ENCODE measurements around the gene ARHGAP26. TPM values are rescaled to one million over a fixed set of nuclear protein-coding genes. Genes with fewer than 3 reads are reported as not detected.

Gene ARHGAP26
- total RNA-seq, 1 experiment from 2014 or later = 65.5 TPM

DNA sequence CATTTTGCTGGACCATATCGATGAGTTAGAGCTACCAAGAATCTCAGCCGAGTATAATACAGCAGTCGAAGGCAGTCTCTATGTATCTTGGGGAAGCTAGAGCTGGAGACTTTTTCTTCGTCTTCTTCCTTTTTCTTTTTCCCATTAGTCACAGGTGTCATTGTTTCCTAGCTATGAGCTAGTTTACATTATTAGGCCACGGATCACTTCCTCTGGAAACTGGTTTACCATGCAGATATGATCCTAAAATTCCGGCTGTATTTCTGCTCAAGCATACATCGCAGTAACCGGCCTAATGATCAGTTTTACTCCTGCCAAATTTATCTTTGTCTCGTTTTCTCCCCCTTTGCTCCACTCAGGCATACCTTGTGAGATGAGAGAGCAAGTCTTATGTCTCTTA is 312.8 kb downstream of the ARHGAP26 start:
- no peak for ATAC-seq
- H3K9me3 ChIP-seq (ENCODE audit: control insufficient read depth, insufficient read depth, low read depth, low read length) = no peaks in the 10 kb centered on the region
- in situ Hi-C loops (cut with HindIII; ENCODE audit: low pct_unique_long_range_greater_than_20kb, low sequenced_read_pairs) (no loop called here), intact Hi-C loops (cut with micrococcal nuclease; ENCODE audit: unreplicated experiment) (no loop called here)
- H3K27me3 ChIP-seq (ENCODE audit: control insufficient read depth, insufficient read depth, low read length) = no peaks in the 10 kb centered on the region
- DNase-seq (ENCODE audit: low read depth, low spot score) = no peak
- BruUV-seq (replicated peaks) = no TSS peak
- no peak overlapping the region for H3K4me3 ChIP-seq (ENCODE audit: low read depth in 2 of 2, low read length in 2 of 2)
- no peaks in the 10 kb centered on the region for H3K36me3 ChIP-seq (ENCODE audit: control insufficient read depth, insufficient read depth, low read length)
- POLR2A ChIA-PET = no interaction called here
- CTCF ChIA-PET = no interaction called here
- H3K27ac ChIP-seq (ENCODE audit: low read length) = no peak overlapping the region
- peaks cover 28% of the 10 kb centered on the region for H3K4me1 ChIP-seq (ENCODE audit: control insufficient read depth, insufficient read depth, low read length)
- TF ChIP-seq, protein P1, sequence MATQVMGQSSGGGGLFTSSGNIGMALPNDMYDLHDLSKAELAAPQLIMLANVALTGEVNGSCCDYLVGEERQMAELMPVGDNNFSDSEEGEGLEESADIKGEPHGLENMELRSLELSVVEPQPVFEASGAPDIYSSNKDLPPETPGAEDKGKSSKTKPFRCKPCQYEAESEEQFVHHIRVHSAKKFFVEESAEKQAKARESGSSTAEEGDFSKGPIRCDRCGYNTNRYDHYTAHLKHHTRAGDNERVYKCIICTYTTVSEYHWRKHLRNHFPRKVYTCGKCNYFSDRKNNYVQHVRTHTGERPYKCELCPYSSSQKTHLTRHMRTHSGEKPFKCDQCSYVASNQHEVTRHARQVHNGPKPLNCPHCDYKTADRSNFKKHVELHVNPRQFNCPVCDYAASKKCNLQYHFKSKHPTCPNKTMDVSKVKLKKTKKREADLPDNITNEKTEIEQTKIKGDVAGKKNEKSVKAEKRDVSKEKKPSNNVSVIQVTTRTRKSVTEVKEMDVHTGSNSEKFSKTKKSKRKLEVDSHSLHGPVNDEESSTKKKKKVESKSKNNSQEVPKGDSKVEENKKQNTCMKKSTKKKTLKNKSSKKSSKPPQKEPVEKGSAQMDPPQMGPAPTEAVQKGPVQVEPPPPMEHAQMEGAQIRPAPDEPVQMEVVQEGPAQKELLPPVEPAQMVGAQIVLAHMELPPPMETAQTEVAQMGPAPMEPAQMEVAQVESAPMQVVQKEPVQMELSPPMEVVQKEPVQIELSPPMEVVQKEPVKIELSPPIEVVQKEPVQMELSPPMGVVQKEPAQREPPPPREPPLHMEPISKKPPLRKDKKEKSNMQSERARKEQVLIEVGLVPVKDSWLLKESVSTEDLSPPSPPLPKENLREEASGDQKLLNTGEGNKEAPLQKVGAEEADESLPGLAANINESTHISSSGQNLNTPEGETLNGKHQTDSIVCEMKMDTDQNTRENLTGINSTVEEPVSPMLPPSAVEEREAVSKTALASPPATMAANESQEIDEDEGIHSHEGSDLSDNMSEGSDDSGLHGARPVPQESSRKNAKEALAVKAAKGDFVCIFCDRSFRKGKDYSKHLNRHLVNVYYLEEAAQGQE (IDR thresholded peaks at IDR 0.05; ENCODE audit: insufficient read depth in 1 of 2, low read depth in 2 of 2, low read length in 1 of 2) = no peak
- TF ChIP-seq POLR2AphosphoS5 (IDR thresholded peaks at IDR 0.05; ENCODE audit: low read depth, low read length) (no peak), TCF7L2 (IDR thresholded peaks at IDR 0.05; ENCODE audit: low read depth, low read length) (no peak), SIN3A (IDR thresholded peaks at IDR 0.05; ENCODE audit: borderline replicate concordance, insufficient read depth, low read depth, low read length) (no peak)
- TF ChIP-seq, protein P2, sequence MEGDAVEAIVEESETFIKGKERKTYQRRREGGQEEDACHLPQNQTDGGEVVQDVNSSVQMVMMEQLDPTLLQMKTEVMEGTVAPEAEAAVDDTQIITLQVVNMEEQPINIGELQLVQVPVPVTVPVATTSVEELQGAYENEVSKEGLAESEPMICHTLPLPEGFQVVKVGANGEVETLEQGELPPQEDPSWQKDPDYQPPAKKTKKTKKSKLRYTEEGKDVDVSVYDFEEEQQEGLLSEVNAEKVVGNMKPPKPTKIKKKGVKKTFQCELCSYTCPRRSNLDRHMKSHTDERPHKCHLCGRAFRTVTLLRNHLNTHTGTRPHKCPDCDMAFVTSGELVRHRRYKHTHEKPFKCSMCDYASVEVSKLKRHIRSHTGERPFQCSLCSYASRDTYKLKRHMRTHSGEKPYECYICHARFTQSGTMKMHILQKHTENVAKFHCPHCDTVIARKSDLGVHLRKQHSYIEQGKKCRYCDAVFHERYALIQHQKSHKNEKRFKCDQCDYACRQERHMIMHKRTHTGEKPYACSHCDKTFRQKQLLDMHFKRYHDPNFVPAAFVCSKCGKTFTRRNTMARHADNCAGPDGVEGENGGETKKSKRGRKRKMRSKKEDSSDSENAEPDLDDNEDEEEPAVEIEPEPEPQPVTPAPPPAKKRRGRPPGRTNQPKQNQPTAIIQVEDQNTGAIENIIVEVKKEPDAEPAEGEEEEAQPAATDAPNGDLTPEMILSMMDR (IDR thresholded peaks at IDR 0.05) = no peak

DNA sequence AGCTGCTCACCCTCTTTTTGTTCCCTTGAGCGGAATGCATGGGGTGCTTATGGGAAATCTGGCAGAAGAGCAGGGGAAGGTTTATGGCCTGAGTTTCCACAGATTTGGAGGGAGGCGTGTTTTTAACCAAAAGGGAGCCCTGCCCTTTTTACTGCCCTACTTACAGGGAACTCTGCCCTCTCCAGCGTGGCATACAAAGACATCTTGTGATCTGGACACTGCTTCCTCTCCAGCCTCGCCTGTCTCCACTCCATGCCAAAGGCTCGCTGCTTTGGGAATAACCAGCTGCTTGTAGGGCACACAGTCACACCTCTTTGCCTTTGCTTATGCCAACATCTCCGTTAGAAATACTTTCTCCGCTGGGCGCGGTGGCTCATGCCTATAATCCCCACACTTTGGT is 314.2 kb downstream of the ARHGAP26 start:
- in situ Hi-C loops (cut with HindIII; ENCODE audit: low pct_unique_long_range_greater_than_20kb, low sequenced_read_pairs) = no loop called here
- BruUV-seq (replicated peaks) = no TSS peak
- TF ChIP-seq, protein P1 (IDR thresholded peaks at IDR 0.05; ENCODE audit: insufficient read depth in 1 of 2, low read depth in 2 of 2, low read length in 1 of 2) = no peak
- TF ChIP-seq TCF7L2 (IDR thresholded peaks at IDR 0.05; ENCODE audit: low read depth, low read length) (no peak), SIN3A (IDR thresholded peaks at IDR 0.05; ENCODE audit: borderline replicate concordance, insufficient read depth, low read depth, low read length) (no peak), POLR2AphosphoS5 (IDR thresholded peaks at IDR 0.05; ENCODE audit: low read depth, low read length) (no peak)
- TF ChIP-seq, protein P2 (IDR thresholded peaks at IDR 0.05) = no peak
- H3K4me1 ChIP-seq (ENCODE audit: control insufficient read depth, insufficient read depth, low read length) = peaks cover 28% of the 10 kb centered on the region
- H3K27me3 ChIP-seq (ENCODE audit: control insufficient read depth, insufficient read depth, low read length) = no peaks in the 10 kb centered on the region
- ChIA-PET CTCF (no interaction called here), POLR2A (no interaction called here)
- H3K4me3 ChIP-seq (ENCODE audit: low read depth in 2 of 2, low read length in 2 of 2) = no peak overlapping the region
- ATAC-seq (no peak), DNase-seq (ENCODE audit: low read depth, low spot score) (no peak)
- H3K9me3 ChIP-seq (ENCODE audit: control insufficient read depth, insufficient read depth, low read depth, low read length) = no peaks in the 10 kb centered on the region
- H3K27ac ChIP-seq (ENCODE audit: low read length) = peak overlapping the region; percentile 51; the same call in 1 of the 2 replicates
- intact Hi-C loops (cut with micrococcal nuclease; ENCODE audit: unreplicated experiment) = no loop called here
- H3K36me3 ChIP-seq (ENCODE audit: control insufficient read depth, insufficient read depth, low read length) = no peaks in the 10 kb centered on the region
